ENCODE results near the gene OXCT2. TPM values are rescaled to one million over a fixed set of nuclear protein-coding genes. Genes with fewer than 3 reads are reported as not detected.

OXCT2 gene
- total RNA-seq, 1 donor from 2014 or later = 0.36 TPM

- Histone ChIP-seq H3K27me3 (ENCODE audit: insufficient read depth, low read length) (no peaks in the 10 kb centered on the region), H3K9me3 (ENCODE audit: insufficient read depth, low read depth, low read length) (no peaks in the 10 kb centered on the region), H3K9ac (ENCODE audit: low read length) (no peak overlapping the region), H3K4me3 (ENCODE audit: insufficient read depth, low read depth, low read length) (no peak overlapping the region), H3K4me1 (ENCODE audit: insufficient read depth, low read length) (no peaks in the 10 kb centered on the region), H3K4me2 (ENCODE audit: low read length) (no peak overlapping the region), H3K79me2 (ENCODE audit: insufficient read depth, low read length) (no peaks in the 10 kb centered on the region), H2AFZ (ENCODE audit: low read depth, low read length) (no peak overlapping the region), H4K20me1 (ENCODE audit: insufficient read depth, low read length) (peaks cover 7% of the 10 kb centered on the region), H3K27ac (ENCODE audit: low read depth, low read length) (no peak overlapping the region), H3K36me3 (ENCODE audit: insufficient read depth, low read length) (peaks cover 20% of the 10 kb centered on the region)
- TF ChIP-seq, protein P1, sequence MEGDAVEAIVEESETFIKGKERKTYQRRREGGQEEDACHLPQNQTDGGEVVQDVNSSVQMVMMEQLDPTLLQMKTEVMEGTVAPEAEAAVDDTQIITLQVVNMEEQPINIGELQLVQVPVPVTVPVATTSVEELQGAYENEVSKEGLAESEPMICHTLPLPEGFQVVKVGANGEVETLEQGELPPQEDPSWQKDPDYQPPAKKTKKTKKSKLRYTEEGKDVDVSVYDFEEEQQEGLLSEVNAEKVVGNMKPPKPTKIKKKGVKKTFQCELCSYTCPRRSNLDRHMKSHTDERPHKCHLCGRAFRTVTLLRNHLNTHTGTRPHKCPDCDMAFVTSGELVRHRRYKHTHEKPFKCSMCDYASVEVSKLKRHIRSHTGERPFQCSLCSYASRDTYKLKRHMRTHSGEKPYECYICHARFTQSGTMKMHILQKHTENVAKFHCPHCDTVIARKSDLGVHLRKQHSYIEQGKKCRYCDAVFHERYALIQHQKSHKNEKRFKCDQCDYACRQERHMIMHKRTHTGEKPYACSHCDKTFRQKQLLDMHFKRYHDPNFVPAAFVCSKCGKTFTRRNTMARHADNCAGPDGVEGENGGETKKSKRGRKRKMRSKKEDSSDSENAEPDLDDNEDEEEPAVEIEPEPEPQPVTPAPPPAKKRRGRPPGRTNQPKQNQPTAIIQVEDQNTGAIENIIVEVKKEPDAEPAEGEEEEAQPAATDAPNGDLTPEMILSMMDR (IDR thresholded peaks at IDR 0.05; ENCODE audit: insufficient read depth, low read depth, low read length) = no peak
- no peak for TF ChIP-seq EZH2 (IDR thresholded peaks at IDR 0.05; ENCODE audit: insufficient read depth, low read length)
- Mint-ChIP-seq H3K27ac (ENCODE audit: unreplicated experiment) (peak overlapping the region; percentile 50), H3K9me3 (ENCODE audit: unreplicated experiment) (peaks cover 3% of the 10 kb centered on the region), H3K4me1 (ENCODE audit: low read depth, unreplicated experiment) (peaks cover 6% of the 10 kb centered on the region), H3K36me3 (ENCODE audit: low read depth, unreplicated experiment) (peaks cover 29% of the 10 kb centered on the region), H3K4me3 (ENCODE audit: unreplicated experiment) (no peak overlapping the region), H3K27me3 (ENCODE audit: low read depth, unreplicated experiment) (no peaks in the 10 kb centered on the region)
- no peak for DNase-seq (ENCODE audit: low read depth)
- FAIRE-seq = no peak
These were observed 12.4 kb downstream of the OXCT2 start for GRCh38 chr1:39758556-39759435.

DNA sequence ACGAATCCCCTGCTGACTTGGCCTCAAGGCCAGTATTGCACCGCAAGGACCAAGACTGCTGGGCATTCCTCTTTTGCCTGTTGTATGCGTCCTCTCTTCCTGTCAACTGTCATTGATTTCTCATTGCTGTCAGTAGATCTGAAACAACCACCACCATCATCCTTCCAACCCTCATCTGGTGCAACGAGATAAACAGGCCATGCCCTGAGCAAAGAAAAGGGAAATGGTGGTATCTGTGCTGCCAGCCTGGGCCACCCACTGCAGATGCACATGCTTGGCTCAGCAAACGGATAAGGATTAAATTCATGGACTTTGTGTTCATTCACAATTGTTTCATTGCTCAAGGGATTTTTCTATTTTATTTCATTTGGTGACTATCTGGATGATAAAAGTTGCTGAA is 13.6 kb downstream of the OXCT2 start:
- FAIRE-seq (no peak), DNase-seq (ENCODE audit: low read depth) (no peak)
- Histone ChIP-seq H3K27me3 (ENCODE audit: insufficient read depth, low read length) (no peaks in the 10 kb centered on the region), H3K4me3 (ENCODE audit: insufficient read depth, low read depth, low read length) (no peak overlapping the region), H3K36me3 (ENCODE audit: insufficient read depth, low read length) (peaks cover 28% of the 10 kb centered on the region), H3K4me1 (ENCODE audit: insufficient read depth, low read length) (no peaks in the 10 kb centered on the region), H3K4me2 (ENCODE audit: low read length) (no peak overlapping the region), H2AFZ (ENCODE audit: low read depth, low read length) (no peak overlapping the region), H3K79me2 (ENCODE audit: insufficient read depth, low read length) (no peaks in the 10 kb centered on the region), H3K9me3 (ENCODE audit: insufficient read depth, low read depth, low read length) (no peaks in the 10 kb centered on the region), H4K20me1 (ENCODE audit: insufficient read depth, low read length) (peaks cover 7% of the 10 kb centered on the region), H3K9ac (ENCODE audit: low read length) (no peak overlapping the region), H3K27ac (ENCODE audit: low read depth, low read length) (no peak overlapping the region)
- no peak overlapping the region for H3K4me3 Mint-ChIP-seq (ENCODE audit: unreplicated experiment)
- peaks cover 6% of the 10 kb centered on the region for H3K4me1 Mint-ChIP-seq (ENCODE audit: low read depth, unreplicated experiment)
- H3K27me3 Mint-ChIP-seq (ENCODE audit: low read depth, unreplicated experiment) = no peaks in the 10 kb centered on the region
- TF ChIP-seq, protein P1 (IDR thresholded peaks at IDR 0.05; ENCODE audit: insufficient read depth, low read depth, low read length) = no peak
- no peak for TF ChIP-seq EZH2 (IDR thresholded peaks at IDR 0.05; ENCODE audit: insufficient read depth, low read length)
- peaks cover 3% of the 10 kb centered on the region for H3K9me3 Mint-ChIP-seq (ENCODE audit: unreplicated experiment)
- peaks cover 29% of the 10 kb centered on the region for H3K36me3 Mint-ChIP-seq (ENCODE audit: low read depth, unreplicated experiment)
- no peak overlapping the region for H3K27ac Mint-ChIP-seq (ENCODE audit: unreplicated experiment)

All from astrocyte (in vitro differentiated cells and primary cell).